B cell (primary cell): ENCODE measurements around the gene ANTXR1. TPM values are rescaled to one million over a fixed set of nuclear protein-coding genes. Genes with fewer than 3 reads are reported as not detected.

Experiments
- ATAC-seq: fragments of 200-7000 bp; cut with Tn5 transposase; one replicate; pipeline ENCODE4 v1.10.0; 2021; ENCODE audit warnings: low read depth, mild to moderate bottlenecking, moderate number of reproducible peaks, moderate library complexity
- CTCF ChIA-PET: fragments of 350-600 bp; sonication (Branson Sonifier 250); formaldehyde crosslinking; loops from one replicate; lab custom pipeline; 2021; ENCODE audit warnings: antibody characterized with exemption, inconsistent platforms; lab: Charles Lee
- POLR2A ChIA-PET: fragments of 350-600 bp; sonication (Branson Sonifier 250); formaldehyde crosslinking; loops from one replicate; lab custom pipeline; 2021; ENCODE audit warnings: antibody characterized with exemption; lab: Charles Lee
- DNase-seq: peaks from one replicate; pipeline ENCODE4 v3.0.0; 2013
- H2AFZ ChIP-seq: 2 replicates; pipeline ENCODE4 v1.6.1; 2012; ENCODE audit warnings: mild to moderate bottlenecking, low read depth, low read length; ENCODE audit not compliant: insufficient read depth, poor library complexity, severe bottlenecking
- H3K27ac ChIP-seq, 2 donors: 1 replicate in 1 of 2; 2 replicates in 1 of 2; pipeline ENCODE4 v1.5.1; 2012 to 2013; ENCODE audit warnings: low read length in 2 of 2, mild to moderate bottlenecking in 2 of 2, moderate library complexity in 1 of 2
- H3K27me3 ChIP-seq, 4 experiments: fragments of 200-600 bp in 1 of 4; sonication (generic) in 1 of 4; replicated peaks in 1 of 4; 1 replicate in 2 of 4; 2 replicates in 2 of 4; pipeline versions ENCODE4 v1.6.1 to v1.7.0; 2013 to 2016; ENCODE audit warnings: low read length in 3 of 4, mild to moderate bottlenecking in 2 of 4, mixed read lengths in 1 of 4, moderate library complexity in 1 of 4; ENCODE audit not compliant: insufficient read depth in 4 of 4, control insufficient read depth in 3 of 4; ENCODE audit errors: control extremely low read depth in 1 of 4
- H3K36me3 ChIP-seq, 2 experiments: replicated peaks in 1 of 2; 1 replicate in 1 of 2; 2 replicates in 1 of 2; pipeline versions ENCODE4 v1.6.1 to v1.7.1; 2013; ENCODE audit warnings: low read length in 1 of 2; ENCODE audit not compliant: insufficient read depth in 2 of 2, control insufficient read depth in 1 of 2; ENCODE audit errors: control extremely low read depth in 1 of 2, extremely low read depth in 1 of 2
- H3K4me1 ChIP-seq, 2 donors: fragments of 200-600 bp in 1 of 2; sonication (generic) in 1 of 2; 1 replicate in 1 of 2; 2 replicates in 1 of 2; pipeline versions ENCODE4 v1.5.1 to v1.6.1; 2013 to 2017; ENCODE audit warnings: low read length in 2 of 2; ENCODE audit not compliant: control insufficient read depth in 2 of 2, insufficient read depth in 2 of 2
- H3K4me2 ChIP-seq: replicated peaks from 2 replicates; pipeline ENCODE3; 2012; ENCODE audit warnings: mild to moderate bottlenecking, low read depth, low read length; ENCODE audit not compliant: poor library complexity, severe bottlenecking
- H3K4me3 ChIP-seq, 5 experiments: fragments of 200-600 bp in 1 of 5; sonication (generic) in 1 of 5; 1 replicate in 3 of 5; 2 replicates in 2 of 5; pipeline versions ENCODE4 v1.5.1 to v1.7.0; 2011 to 2016; ENCODE audit warnings: low read length in 4 of 5, mild to moderate bottlenecking in 4 of 5, low read depth in 2 of 5, control low read depth in 1 of 5, moderate library complexity in 1 of 5; ENCODE audit not compliant: insufficient read depth in 1 of 5; ENCODE audit errors: control extremely low read depth in 1 of 5, extremely low read depth in 1 of 5
- H3K79me2 ChIP-seq: fragments of 200-600 bp; sonication (generic); one replicate; pipeline ENCODE4 v1.6.0; 2016; ENCODE audit warnings: low read length; ENCODE audit not compliant: control insufficient read depth, insufficient read depth
- H3K9ac ChIP-seq: fragments of 200-600 bp; sonication (generic); 2 replicates; pipeline ENCODE4 v1.6.1; 2017; ENCODE audit warnings: mild to moderate bottlenecking, low read length, moderate library complexity
- H3K9me3 ChIP-seq, 3 donors: one replicate each; pipeline versions ENCODE4 v1.6.1 to v1.7.1; 2013; ENCODE audit warnings: low read length in 2 of 3; ENCODE audit not compliant: control insufficient read depth in 2 of 3, insufficient read depth in 1 of 3; ENCODE audit errors: control extremely low read depth in 1 of 3
- H4K20me1 ChIP-seq: 2 replicates; pipeline ENCODE4 v1.6.0; 2012; ENCODE audit warnings: mild to moderate bottlenecking, low read length; ENCODE audit not compliant: insufficient read depth, control insufficient read depth, poor library complexity, severe bottlenecking
- H3K27ac Mint-ChIP-seq: one replicate; pipeline ENCODE4 v1.8.0; 2021; ENCODE audit warnings: mixed read lengths
- H3K27me3 Mint-ChIP-seq: one replicate; pipeline ENCODE4 v1.8.0; 2021; ENCODE audit warnings: mixed read lengths
- H3K4me1 Mint-ChIP-seq: one replicate; pipeline ENCODE4 v1.8.0; 2021; ENCODE audit warnings: mixed read lengths
- H3K4me3 Mint-ChIP-seq: one replicate; pipeline ENCODE4 v1.8.0; 2021; ENCODE audit warnings: mixed read lengths
- H3K9me3 Mint-ChIP-seq: one replicate; pipeline ENCODE4 v1.8.0; 2022; ENCODE audit warnings: mixed read lengths; ENCODE audit not compliant: insufficient read depth
- EZH2 ChIP-seq: IDR thresholded peaks from 2 replicates; pipeline ENCODE4 v1.6.1; 2012; ENCODE audit warnings: borderline replicate concordance, low read depth, mild to moderate bottlenecking, moderate library complexity, low read length; ENCODE audit not compliant: insufficient read depth, poor library complexity, severe bottlenecking
- WGBS: methylation state at CpG from one replicate; pipeline ENCODE4 v1.1.5; 2013; ENCODE audit warnings: missing lambda C conversion rate; ENCODE audit not compliant: insufficient coverage; 5-methylcytosine and 5-hydroxymethylcytosine counted together
- intact Hi-C: fragments of 100-400 bp; cut with micrococcal nuclease; formaldehyde crosslinking; loops from one replicate; pipeline ENCODE4 v1.10.0; 2022
- polyA plus RNA-seq: library from polyadenylated mRNA; depleted of rRNA; stranded (reverse); fragments of >200 nt; gene quantifications from 2 replicates; pipeline ENCODE4 v1.2.3, GENCODE V29; 2012
- total RNA-seq, 2 donors: library from RNA; stranded (reverse); fragments of 120-200 nt in 1 of 2; gene quantifications; 1 replicate in 1 of 2; 2 replicates in 1 of 2; pipeline versions ENCODE4 v1.2.3 to v1.2.4, GENCODE V29; 2013 to 2022
- TF ChIP-seq, protein P1 (sequence below): fragments of 200-600 bp; IDR thresholded peaks from one replicate; pipeline ENCODE4 v1.8.0; 2022; ENCODE audit warnings: antibody characterized with exemption, mild to moderate bottlenecking

Gene ANTXR1
- total and polyA plus RNA-seq, 2 donors (not counting 1 experiment from before 2014, with no cell fraction given), result not detected

DNA sequence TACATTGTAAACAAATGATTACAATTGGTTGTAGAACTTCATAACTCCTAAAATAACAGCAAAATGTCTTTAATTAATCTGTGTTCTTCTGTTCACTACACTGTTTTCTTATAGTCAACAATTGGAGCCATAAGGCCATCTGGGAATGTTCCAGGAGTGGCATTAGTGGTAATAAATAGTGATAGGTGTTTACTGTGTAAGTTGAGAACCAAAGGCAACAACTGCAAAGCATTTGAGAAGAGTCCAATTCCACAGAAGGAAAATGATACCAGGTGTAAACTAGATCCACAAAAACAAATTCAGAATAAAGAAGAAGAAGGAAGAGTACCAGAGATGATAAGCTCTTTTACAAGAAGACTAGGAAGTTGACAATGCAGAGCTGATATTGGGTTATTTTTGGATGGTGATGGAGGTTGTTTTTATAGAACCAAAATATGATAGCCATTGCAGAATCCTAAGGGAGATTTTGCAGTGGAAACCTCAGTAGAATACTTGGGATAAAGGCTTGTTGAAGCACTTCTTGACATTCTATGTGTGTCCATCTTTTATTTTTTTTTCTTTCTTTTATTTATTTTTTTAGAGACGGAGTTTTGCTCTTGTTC, 52.9 kb downstream of the ANTXR1 start:
- H3K27me3 Mint-ChIP-seq, result peaks cover 32% of the 10 kb centered on the region
- ATAC-seq (no peak), DNase-seq (no peak)
- Histone ChIP-seq H3K79me2 (no peaks in the 10 kb centered on the region), H2AFZ (no peak overlapping the region), H3K27me3 (peaks cover 0 to 16% (median 6%) of the 10 kb centered on the region in 4 experiments), H3K4me2 (no peak overlapping the region), H3K36me3 (no peaks in the 10 kb centered on the region), H3K4me1 (no peaks in the 10 kb centered on the region), H3K9ac (no peak overlapping the region), H4K20me1 (no peaks in the 10 kb centered on the region), H3K4me3 (no peak overlapping the region), H3K9me3 (no peaks in the 10 kb centered on the region), H3K27ac (no peak overlapping the region)
- ChIA-PET CTCF (no interaction called here), POLR2A (no interaction called here)
- intact Hi-C loops, result no loop called here
- no peak overlapping the region for H3K4me3 Mint-ChIP-seq
- WGBS, result no CpG with 5 or more reads among the region's 1 CpG
- peaks cover 3% of the 10 kb centered on the region for H3K9me3 Mint-ChIP-seq
- no peak overlapping the region for H3K27ac Mint-ChIP-seq
- no peak for TF ChIP-seq EZH2
- TF ChIP-seq, protein P1, sequence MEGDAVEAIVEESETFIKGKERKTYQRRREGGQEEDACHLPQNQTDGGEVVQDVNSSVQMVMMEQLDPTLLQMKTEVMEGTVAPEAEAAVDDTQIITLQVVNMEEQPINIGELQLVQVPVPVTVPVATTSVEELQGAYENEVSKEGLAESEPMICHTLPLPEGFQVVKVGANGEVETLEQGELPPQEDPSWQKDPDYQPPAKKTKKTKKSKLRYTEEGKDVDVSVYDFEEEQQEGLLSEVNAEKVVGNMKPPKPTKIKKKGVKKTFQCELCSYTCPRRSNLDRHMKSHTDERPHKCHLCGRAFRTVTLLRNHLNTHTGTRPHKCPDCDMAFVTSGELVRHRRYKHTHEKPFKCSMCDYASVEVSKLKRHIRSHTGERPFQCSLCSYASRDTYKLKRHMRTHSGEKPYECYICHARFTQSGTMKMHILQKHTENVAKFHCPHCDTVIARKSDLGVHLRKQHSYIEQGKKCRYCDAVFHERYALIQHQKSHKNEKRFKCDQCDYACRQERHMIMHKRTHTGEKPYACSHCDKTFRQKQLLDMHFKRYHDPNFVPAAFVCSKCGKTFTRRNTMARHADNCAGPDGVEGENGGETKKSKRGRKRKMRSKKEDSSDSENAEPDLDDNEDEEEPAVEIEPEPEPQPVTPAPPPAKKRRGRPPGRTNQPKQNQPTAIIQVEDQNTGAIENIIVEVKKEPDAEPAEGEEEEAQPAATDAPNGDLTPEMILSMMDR, result no peak
- H3K4me1 Mint-ChIP-seq, result no peaks in the 10 kb centered on the region

DNA sequence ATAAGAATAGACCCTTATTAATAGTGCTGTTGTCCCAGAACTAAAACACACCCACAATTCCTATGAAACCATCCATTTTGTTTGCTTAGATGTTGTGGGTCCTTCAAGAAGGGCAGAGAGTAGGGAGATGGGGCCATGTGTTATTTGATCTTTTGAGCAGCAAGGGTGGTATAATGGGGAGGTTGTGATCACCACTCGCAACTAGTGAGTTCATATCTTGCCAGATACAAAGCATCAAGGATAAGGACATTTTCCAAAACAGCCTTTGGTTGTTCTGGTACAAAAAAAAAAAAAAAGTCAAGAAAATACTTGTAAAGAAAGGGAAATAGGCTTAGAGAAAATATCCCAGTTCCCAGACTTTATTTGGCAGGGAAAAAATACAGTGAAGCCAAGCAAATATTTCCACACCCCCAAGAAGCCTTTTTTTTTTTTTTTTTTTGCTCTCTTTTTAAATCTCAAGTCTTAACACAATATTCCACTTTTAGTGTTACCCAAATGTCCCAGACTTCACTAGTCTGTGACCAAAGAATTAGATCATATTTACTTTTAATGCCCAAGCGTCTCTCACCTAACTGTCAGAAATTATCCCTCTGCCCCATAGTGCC, 54.1 kb downstream of the ANTXR1 start:
- Mint-ChIP-seq H3K27ac (no peak overlapping the region), H3K4me1 (no peaks in the 10 kb centered on the region), H3K4me3 (no peak overlapping the region), H3K9me3 (peaks cover 3% of the 10 kb centered on the region), H3K27me3 (peaks cover 20% of the 10 kb centered on the region)
- no peak for TF ChIP-seq EZH2
- TF ChIP-seq, protein P1, result no peak
- no peaks in the 10 kb centered on the region for H3K4me1 ChIP-seq
- no peak overlapping the region for H3K27ac ChIP-seq
- CTCF ChIA-PET, result no interaction called here
- H3K9ac ChIP-seq, result no peak overlapping the region
- no peak overlapping the region for H3K4me2 ChIP-seq
- 100% methylated on average over 1 of the region's 2 CpGs for WGBS
- H3K79me2 ChIP-seq, result no peaks in the 10 kb centered on the region
- H2AFZ ChIP-seq, result no peak overlapping the region
- POLR2A ChIA-PET, result no interaction called here
- no peaks in the 10 kb centered on the region for H3K9me3 ChIP-seq
- intact Hi-C loops, result no loop called here
- ATAC-seq (no peak), DNase-seq (no peak)
- H3K4me3 ChIP-seq, result no peak overlapping the region
- H4K20me1 ChIP-seq, result no peaks in the 10 kb centered on the region
- H3K36me3 ChIP-seq, result no peaks in the 10 kb centered on the region
- H3K27me3 ChIP-seq, result peaks cover 0 to 7% (median 2%) of the 10 kb centered on the region in 4 experiments
